K562 (cell line): Measurements from ENCODE around the gene BLZF1. TPM values are rescaled to one million over a fixed set of nuclear protein-coding genes. Genes with fewer than 3 reads are reported as not detected.

Source experiments
- CAMTA2 ChIP-seq: fragments of 250-450 bp; sonication (Bioruptor Pico); conservative IDR thresholded peaks from 2 replicates; pipeline ENCODE4 v1.5.1; 2022
- GABPB1 ChIP-seq: sonication (generic); formaldehyde crosslinking; IDR thresholded peaks from 2 replicates; pipeline ENCODE4 v1.8.0; 2022; ENCODE audit warnings: mild to moderate bottlenecking, missing genetic modification reagents
- GATAD2B ChIP-seq: fragments of 450-650 bp; IDR thresholded peaks from 2 replicates; pipeline ENCODE4 v1.6.1; 2017; ENCODE audit warnings: mild to moderate bottlenecking, borderline replicate concordance
- JUNB ChIP-seq: fragments of 450-650 bp; formaldehyde crosslinking; conservative IDR thresholded peaks from 2 replicates; pipeline ENCODE4 v1.4.0; 2020; ENCODE audit warnings: mild to moderate bottlenecking
- KAT7 ChIP-seq: sonication (generic); formaldehyde crosslinking; IDR thresholded peaks from 2 replicates; pipeline ENCODE4 v1.8.0; 2022; ENCODE audit warnings: missing genetic modification reagents, mild to moderate bottlenecking, borderline replicate concordance
- MYC ChIP-seq, 2 experiments: fragments of 250-450 bp in 1 of 2; sonication (Bioruptor Pico) in 1 of 2; IDR thresholded peaks; 2 replicates each; pipeline versions ENCODE4 v1.5.1 to v1.6.1; 2012 to 2021; ENCODE audit warnings: low read depth in 2 of 2, borderline replicate concordance in 1 of 2, improper control_type of control experiment in 1 of 2, low read length in 1 of 2, mild to moderate bottlenecking in 1 of 2, moderate library complexity in 1 of 2
- NFRKB ChIP-seq: fragments of 450-650 bp; IDR thresholded peaks from 2 replicates; pipeline ENCODE4 v1.6.1; 2016; ENCODE audit warnings: low read depth
- PHF20 ChIP-seq: fragments of 450-650 bp; IDR thresholded peaks from 2 replicates; pipeline ENCODE4 v1.6.1; 2018; ENCODE audit not compliant: partially characterized antibody
- PRDM10 ChIP-seq: fragments of 450-650 bp; IDR thresholded peaks from 2 replicates; pipeline ENCODE4 v1.6.1; 2018; ENCODE audit not compliant: partially characterized antibody
- RCOR1 ChIP-seq, 2 experiments: IDR thresholded peaks; 2 replicates each; pipeline ENCODE4 v1.6.1; 2012; ENCODE audit warnings: low read depth in 2 of 2, low read length in 2 of 2, borderline replicate concordance in 1 of 2, improper control_type of control experiment in 1 of 2
- SETDB1 ChIP-seq: IDR thresholded peaks from one replicate; pipeline ENCODE4 v1.6.1; 2012; ENCODE audit warnings: low read length, control low read depth, inconsistent platforms
- TAF7 ChIP-seq: fragments of 450-650 bp; IDR thresholded peaks from 2 replicates; pipeline ENCODE4 v1.6.1; 2016; ENCODE audit warnings: missing genetic modification characterization, missing compliant biosample characterization
- TFE3 ChIP-seq: fragments of 450-650 bp; formaldehyde crosslinking; IDR thresholded peaks from 2 replicates; pipeline ENCODE4 v1.4.0; 2020; ENCODE audit warnings: mild to moderate bottlenecking, mixed read lengths
- TSHZ1 ChIP-seq: fragments of 250-450 bp; sonication (Bioruptor Pico); IDR thresholded peaks from 2 replicates; pipeline ENCODE4 v1.4.0; 2020; ENCODE audit warnings: mild to moderate bottlenecking, moderate library complexity
- ZNF133 ChIP-seq: fragments of 250-450 bp; sonication (Bioruptor Pico); IDR thresholded peaks from 2 replicates; pipeline ENCODE4 v1.4.0; 2020; ENCODE audit warnings: mild to moderate bottlenecking
- ZNF212 ChIP-seq: fragments of 450-650 bp; formaldehyde crosslinking; IDR thresholded peaks from 2 replicates; pipeline ENCODE4 v1.4.0; 2020; ENCODE audit warnings: mild to moderate bottlenecking
- ZNF764 ChIP-seq: fragments of 250-450 bp; sonication (Bioruptor Pico); IDR thresholded peaks from 2 replicates; pipeline ENCODE4 v1.4.0; 2020; ENCODE audit warnings: low read depth, mild to moderate bottlenecking, moderate library complexity
- polyA plus RNA-seq, 8 experiments: library from polyadenylated mRNA; depleted of rRNA in 4 of 8; stranded (reverse) in 5 of 8; unstranded in 3 of 8; fragments of >200 nt; fragmentation: Nextera tagmentation in 2 of 8; fragmentation: Illumina TruSeq in 1 of 8; extraction: Ambion mirVana in 2 of 8; extraction: Trizol in 1 of 8; gene quantifications; 2 replicates each; pipeline versions ENCODE4 v1.2.1 to v1.2.3, GENCODE V29; 2011 to 2014; ENCODE audit warnings: inconsistent platforms in 1 of 8, missing spikeins in 1 of 8
- total RNA-seq, 7 experiments: library from RNA; depleted of rRNA in 6 of 7; stranded (reverse); fragments of >200 nt in 6 of 7; fragmentation: Illumina TruSeq in 2 of 7; extraction: Trizol in 2 of 7; gene quantifications; 2 replicates each; pipeline versions ENCODE4 v1.2.1 to v1.2.3, GENCODE V29; 2011 to 2021; ENCODE audit warnings: low replicate concordance in 1 of 7
- TF ChIP-seq, protein P1 (sequence below): sonication (generic); IDR thresholded peaks from 2 replicates; pipeline ENCODE4 v1.6.1; 2016

BLZF1 gene
- total and polyA plus RNA-seq, 9 of the 15 experiments (the other 6 are each of a cell fraction or from before 2014, with no cell fraction given) = 20.5 to 32.8 (median 25.3) TPM

DNA sequence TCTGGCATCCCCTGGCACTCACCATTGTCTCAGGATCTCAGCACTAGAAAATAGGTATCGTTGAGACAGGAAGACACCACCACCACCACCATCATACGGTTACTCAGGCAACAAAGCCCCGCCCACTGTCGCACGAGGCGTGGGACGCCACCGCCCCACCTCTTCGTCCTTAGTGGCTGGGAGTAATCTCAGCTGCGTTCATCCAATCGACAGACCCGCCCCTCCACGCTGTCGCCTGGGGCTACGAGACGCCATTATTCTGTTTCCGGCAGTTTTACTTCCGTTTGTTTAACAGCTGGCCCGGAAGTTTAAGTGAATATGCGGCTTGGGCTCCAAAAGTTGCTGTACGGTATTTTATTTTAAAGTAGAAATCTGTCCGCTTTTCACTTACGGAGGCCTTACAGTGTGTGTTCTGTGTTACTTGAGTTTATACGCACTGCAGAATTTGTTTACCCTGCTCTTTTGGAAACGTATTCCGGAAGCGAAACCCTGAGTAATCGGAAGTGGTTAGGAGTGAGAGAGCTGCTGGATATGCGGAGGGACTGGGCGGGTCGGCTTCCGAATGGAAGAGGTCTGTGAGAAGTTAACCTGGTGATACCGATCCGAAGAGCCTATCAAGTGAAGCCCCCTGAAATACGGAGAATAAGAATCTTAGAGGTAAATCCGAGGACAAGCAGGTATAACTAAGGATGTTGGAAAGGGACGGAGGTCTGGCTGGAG, at the start of gene BLZF1, which contains the start of gene NME7 (continued):
- no peak for TF ChIP-seq TSHZ1
- TF ChIP-seq NFRKB = peak; percentile 68
- TF ChIP-seq CAMTA2 (CRISPR knock-in tag) = no peak
- peak; percentile 87 for TF ChIP-seq MYC (IDR thresholded peaks at IDR 0.05; ENCODE audit: low read depth, low read length)
- TF ChIP-seq MYC (CRISPR knock-in tag; IDR thresholded peaks at IDR 0.05; ENCODE audit: borderline replicate concordance, low read depth) = no peak
- no peak for TF ChIP-seq ZNF212 (CRISPR knock-in tag)
- no peak for TF ChIP-seq ZNF764 (CRISPR knock-in tag)
- no peak for TF ChIP-seq PRDM10
- TF ChIP-seq GATAD2B = peak; percentile 63; the same call in 1 of the 2 replicates
- TF ChIP-seq GABPB1 (CRISPR knock-in tag) = peak; percentile 88
- TF ChIP-seq SETDB1 = no peak
- TF ChIP-seq TAF7 (tag) = peak; percentile 56; the same call in 1 of the 2 replicates
- no peak for TF ChIP-seq TFE3 (CRISPR knock-in tag)
- TF ChIP-seq RCOR1 (IDR thresholded peaks at IDR 0.05; ENCODE audit: borderline replicate concordance in 1 of 2, low read depth in 2 of 2, low read length in 2 of 2) = peak in 1 of 2 experiments; percentile 57; a peak in 2 of 4 replicates
- TF ChIP-seq, protein P1, sequence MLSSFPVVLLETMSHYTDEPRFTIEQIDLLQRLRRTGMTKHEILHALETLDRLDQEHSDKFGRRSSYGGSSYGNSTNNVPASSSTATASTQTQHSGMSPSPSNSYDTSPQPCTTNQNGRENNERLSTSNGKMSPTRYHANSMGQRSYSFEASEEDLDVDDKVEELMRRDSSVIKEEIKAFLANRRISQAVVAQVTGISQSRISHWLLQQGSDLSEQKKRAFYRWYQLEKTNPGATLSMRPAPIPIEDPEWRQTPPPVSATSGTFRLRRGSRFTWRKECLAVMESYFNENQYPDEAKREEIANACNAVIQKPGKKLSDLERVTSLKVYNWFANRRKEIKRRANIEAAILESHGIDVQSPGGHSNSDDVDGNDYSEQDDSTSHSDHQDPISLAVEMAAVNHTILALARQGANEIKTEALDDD = peak; percentile 68
- peak; percentile 90 for TF ChIP-seq PHF20
- TF ChIP-seq KAT7 (CRISPR knock-in tag) = no peak
- no peak for TF ChIP-seq JUNB (CRISPR knock-in tag)
- no peak for TF ChIP-seq ZNF133
